Esophagus muscularis mucosa (tissue), 4 donors: ENCODE measurements around the gene CFAP54. TPM values are rescaled to one million over a fixed set of nuclear protein-coding genes. Genes with fewer than 3 reads are reported as not detected.

Experiments used
- DNase-seq: peaks from one replicate; pipeline ENCODE4 v3.0.0-alpha.2; 2017; ENCODE audit errors: extremely low spot score
- H3K27ac ChIP-seq, 4 donors: fragments of 200-600 bp; sonication (generic); replicated peaks in 1 of 4; 1 replicate in 3 of 4; 2 replicates in 1 of 4; pipeline ENCODE4 v1.5.1; 2016 to 2019; ENCODE audit warnings: mild to moderate bottlenecking in 1 of 4
- H3K27me3 ChIP-seq, 4 donors: fragments of 200-600 bp; sonication (generic); one replicate each; pipeline versions ENCODE4 v1.5.1 to v1.6.0; 2016 to 2019
- H3K36me3 ChIP-seq, 4 donors: fragments of 200-600 bp; sonication (generic); one replicate each; pipeline ENCODE4 v1.5.1; 2016 to 2019
- H3K4me1 ChIP-seq, 4 donors: fragments of 200-600 bp; sonication (generic); one replicate each; pipeline ENCODE4 v1.5.1; 2016 to 2019
- H3K4me3 ChIP-seq, 4 donors: fragments of 200-600 bp; sonication (generic); 1 replicate in 2 of 4; 2 replicates in 2 of 4; pipeline ENCODE4 v1.5.1; 2016 to 2019; ENCODE audit warnings: mild to moderate bottlenecking in 4 of 4, moderate library complexity in 1 of 4
- H3K9me3 ChIP-seq, 4 donors: fragments of 200-600 bp; sonication (generic); 1 replicate in 3 of 4; 2 replicates in 1 of 4; pipeline ENCODE4 v1.5.1; 2016 to 2019
- EP300 ChIP-seq: sonication (generic); formaldehyde crosslinking; IDR thresholded peaks from one replicate; pipeline ENCODE4 v1.6.1; 2017; ENCODE audit warnings: antibody characterized with exemption
- POLR2A ChIP-seq: fragments of 450-650 bp; IDR thresholded peaks from one replicate; pipeline ENCODE4 v1.6.1; 2017; ENCODE audit warnings: antibody characterized with exemption, moderate library complexity, mild to moderate bottlenecking, low read depth
- POLR2AphosphoS5 ChIP-seq, 2 donors: sonication (generic); formaldehyde crosslinking; IDR thresholded peaks; one replicate each; pipeline ENCODE4 v1.6.1; 2017; ENCODE audit warnings: antibody characterized with exemption in 2 of 2
- WGBS: methylation state at CpG from one replicate; pipeline ENCODE4 v1.1.5; 2018; 5-methylcytosine and 5-hydroxymethylcytosine counted together
- intact Hi-C: fragments of 100-400 bp; cut with DNase I; formaldehyde crosslinking; loops from one replicate; pipeline ENCODE4 v1.15.1; 2023
- total RNA-seq, 4 donors: library from RNA; depleted of rRNA; stranded (reverse); fragments of >200 nt; gene quantifications; one replicate each; pipeline versions ENCODE4 v1.1.0 to v1.2.1, GENCODE V29; 2016
- TF ChIP-seq, protein P1 (sequence below), 3 experiments: fragments of 200-600 bp in 2 of 3; fragments of 450-650 bp in 1 of 3; sonication (generic) in 2 of 3; IDR thresholded peaks; one replicate each; pipeline ENCODE4 v1.5.1; 2017 to 2019; ENCODE audit warnings: antibody characterized with exemption in 3 of 3, mild to moderate bottlenecking in 2 of 3, moderate library complexity in 1 of 3

CFAP54 gene
- total RNA-seq, 4 donors from 2014 or later = 3.0 to 5.8 (median 4.3) TPM

GRCh38 chr12:96495841-96496545, 6.6 kb downstream of the CFAP54 start:
- intact Hi-C loops = no loop called here
- Histone ChIP-seq H3K9me3 (no peaks in the 10 kb centered on the region), H3K27me3 (no peaks in the 10 kb centered on the region), H3K4me1 (peaks cover 4 to 13% (median 9%) of the 10 kb centered on the region in 4 donors), H3K4me3 (no peak overlapping the region), H3K36me3 (no peaks in the 10 kb centered on the region), H3K27ac (no peak overlapping the region)
- 82% methylated on average over 2 of the region's 2 CpGs for WGBS
- TF ChIP-seq POLR2AphosphoS5 (IDR thresholded peaks at IDR 0.05) (no peak), POLR2A (no peak), EP300 (no peak)
- TF ChIP-seq, protein P1, sequence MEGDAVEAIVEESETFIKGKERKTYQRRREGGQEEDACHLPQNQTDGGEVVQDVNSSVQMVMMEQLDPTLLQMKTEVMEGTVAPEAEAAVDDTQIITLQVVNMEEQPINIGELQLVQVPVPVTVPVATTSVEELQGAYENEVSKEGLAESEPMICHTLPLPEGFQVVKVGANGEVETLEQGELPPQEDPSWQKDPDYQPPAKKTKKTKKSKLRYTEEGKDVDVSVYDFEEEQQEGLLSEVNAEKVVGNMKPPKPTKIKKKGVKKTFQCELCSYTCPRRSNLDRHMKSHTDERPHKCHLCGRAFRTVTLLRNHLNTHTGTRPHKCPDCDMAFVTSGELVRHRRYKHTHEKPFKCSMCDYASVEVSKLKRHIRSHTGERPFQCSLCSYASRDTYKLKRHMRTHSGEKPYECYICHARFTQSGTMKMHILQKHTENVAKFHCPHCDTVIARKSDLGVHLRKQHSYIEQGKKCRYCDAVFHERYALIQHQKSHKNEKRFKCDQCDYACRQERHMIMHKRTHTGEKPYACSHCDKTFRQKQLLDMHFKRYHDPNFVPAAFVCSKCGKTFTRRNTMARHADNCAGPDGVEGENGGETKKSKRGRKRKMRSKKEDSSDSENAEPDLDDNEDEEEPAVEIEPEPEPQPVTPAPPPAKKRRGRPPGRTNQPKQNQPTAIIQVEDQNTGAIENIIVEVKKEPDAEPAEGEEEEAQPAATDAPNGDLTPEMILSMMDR (IDR thresholded peaks at IDR 0.05) = no peak
- no peak for DNase-seq

DNA sequence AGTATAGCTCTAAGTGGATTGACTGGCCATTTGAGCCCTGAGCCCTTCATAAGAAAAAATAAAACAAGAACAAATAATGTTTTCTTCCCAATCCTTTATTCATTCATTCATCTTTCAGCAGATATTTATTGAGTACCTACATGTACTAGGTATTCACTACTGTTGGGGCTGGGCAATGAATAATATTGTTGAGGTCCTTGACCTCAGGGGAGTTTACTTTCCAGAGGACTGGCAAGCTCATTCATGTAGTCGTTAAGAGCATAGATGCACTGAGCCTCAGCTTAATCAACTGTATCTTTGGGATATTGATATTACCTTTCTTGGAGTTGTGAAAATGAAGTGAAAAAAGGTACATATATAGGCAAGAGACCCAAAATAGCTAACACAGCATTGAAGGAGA, 7.6 kb downstream of the CFAP54 start:
- peaks cover 9 to 20% (median 18%) of the 10 kb centered on the region in 4 donors for H3K4me1 ChIP-seq
- TF ChIP-seq, protein P1 (IDR thresholded peaks at IDR 0.05) = no peak
- TF ChIP-seq POLR2AphosphoS5 (IDR thresholded peaks at IDR 0.05) = no peak
- TF ChIP-seq POLR2A = no peak
- TF ChIP-seq EP300 = no peak
- 95% methylated on average over 1 of the region's 1 CpG for WGBS
- H3K27me3 ChIP-seq = no peaks in the 10 kb centered on the region
- no peaks in the 10 kb centered on the region for H3K9me3 ChIP-seq
- no peak overlapping the region for H3K27ac ChIP-seq
- H3K4me3 ChIP-seq = no peak overlapping the region
- H3K36me3 ChIP-seq = no peaks in the 10 kb centered on the region
- intact Hi-C loops = no loop called here
- no peak for DNase-seq

DNA sequence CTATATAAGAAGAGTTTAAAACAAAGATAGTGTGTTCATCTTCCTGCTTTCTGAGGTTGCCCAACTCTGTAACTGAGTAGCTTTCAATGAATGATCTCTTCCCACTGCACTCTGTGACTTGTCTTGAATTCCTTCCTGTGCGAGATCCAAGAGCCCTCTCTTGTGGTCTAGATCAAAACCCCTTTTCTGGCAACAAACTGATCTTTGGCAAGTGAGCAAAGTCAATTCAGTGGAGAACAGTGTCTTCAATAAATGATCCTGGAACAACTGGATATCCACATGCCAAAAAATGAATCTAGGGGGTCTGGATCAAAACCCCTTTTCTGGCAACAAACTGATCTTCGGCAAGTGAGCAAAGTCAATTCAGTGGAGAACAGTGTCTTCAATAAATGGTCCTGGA, 8.5 kb downstream of the CFAP54 start:
- Histone ChIP-seq H3K4me3 (no peak overlapping the region), H3K27me3 (no peaks in the 10 kb centered on the region), H3K4me1 (peaks cover 15 to 28% (median 19%) of the 10 kb centered on the region in 4 donors), H3K9me3 (no peaks in the 10 kb centered on the region), H3K27ac (no peak overlapping the region), H3K36me3 (no peaks in the 10 kb centered on the region)
- WGBS = 82% methylated on average over 2 of the region's 2 CpGs
- intact Hi-C loops = no loop called here
- no peak for TF ChIP-seq POLR2AphosphoS5 (IDR thresholded peaks at IDR 0.05)
- TF ChIP-seq POLR2A = no peak
- no peak for TF ChIP-seq EP300
- TF ChIP-seq, protein P1 (IDR thresholded peaks at IDR 0.05) = no peak
- no peak for DNase-seq

GRCh38 chr12:96500693-96501092, 11.3 kb downstream of the CFAP54 start:
- 17% methylated on average over 3 of the region's 3 CpGs for WGBS
- TF ChIP-seq, protein P1 (IDR thresholded peaks at IDR 0.05) = peak; percentile 18 to 23 (median 20)
- TF ChIP-seq POLR2AphosphoS5 (IDR thresholded peaks at IDR 0.05) = no peak
- no peak for TF ChIP-seq POLR2A
- TF ChIP-seq EP300 = no peak
- H3K4me3 ChIP-seq = no peak overlapping the region
- peak overlapping the region; percentile 18 to 74 (median 65) for H3K27ac ChIP-seq
- no peaks in the 10 kb centered on the region for H3K27me3 ChIP-seq
- H3K36me3 ChIP-seq = no peaks in the 10 kb centered on the region
- intact Hi-C loops = no loop called here
- no peak for DNase-seq
- no peaks in the 10 kb centered on the region for H3K9me3 ChIP-seq
- H3K4me1 ChIP-seq = peaks cover 15 to 39% (median 25%) of the 10 kb centered on the region in 4 donors
